Mucosa of descending colon (tissue), 3 donors: ENCODE data around the gene ZNF256. TPM values are rescaled to one million over a fixed set of nuclear protein-coding genes. Genes with fewer than 3 reads are reported as not detected.

Source experiments
- ATAC-seq: fragments of 200-7000 bp; cut with Tn5 transposase; one replicate; pipeline ENCODE4 v1.9.1; 2020; ENCODE audit warnings: mild to moderate bottlenecking, moderate library complexity
- DNase-seq, 3 donors: peaks; one replicate each; pipeline ENCODE4 v3.0.0-alpha.2; 2020
- H3K36me3 ChIP-seq: fragments of 200-600 bp; one replicate; pipeline ENCODE4 v1.8.0; 2021; ENCODE audit warnings: low read depth, mild to moderate bottlenecking
- H3K4me1 ChIP-seq: fragments of 200-600 bp; one replicate; pipeline ENCODE4 v1.8.0; 2021; ENCODE audit warnings: low read depth, mild to moderate bottlenecking
- H3K4me3 ChIP-seq: fragments of 200-600 bp; one replicate; pipeline ENCODE4 v1.8.0; 2021; ENCODE audit warnings: mild to moderate bottlenecking
- H3K9me3 ChIP-seq: fragments of 200-600 bp; one replicate; pipeline ENCODE4 v1.8.0; 2021; ENCODE audit warnings: mild to moderate bottlenecking
- CTCF ChIP-seq: fragments of 200-600 bp; IDR thresholded peaks from one replicate; pipeline ENCODE4 v1.8.0; 2022; ENCODE audit warnings: antibody characterized with exemption, mild to moderate bottlenecking
- intact Hi-C, 2 donors: fragments of 100-400 bp; cut with DNase I in 1 of 2; cut with micrococcal nuclease in 1 of 2; formaldehyde crosslinking; loops; one replicate each; pipeline versions ENCODE4 v1.11.0 to v1.11.1; 2022; cut with DNase I, micrococcal nuclease
- total RNA-seq, 3 donors: library from RNA; stranded (reverse); fragmentation: NEBNext Ultra II Directional in 2 of 3; extraction: Animal tissue kit (Norgen Biotek cat#: 25700) in 2 of 3; gene quantifications; one replicate each; pipeline versions ENCODE4 v1.2.1 to v1.2.4, GENCODE V29; 2021 to 2023
- donor health status: DM: no; HTN: no; CAD: no; lungs with moderate emphysema.
- donor health status: DM: no; HTN: no; CAD: no.
- donor health status: DM: no; HTN: yes; CAD: no.

Gene ZNF256
- total RNA-seq, 3 donors from 2014 or later, result 3.0 to 7.1 (median 3.7) TPM

GRCh38 chr19:57961785-57962184, 14.3 kb upstream of the ZNF256 start:
- H3K4me1 ChIP-seq, result no peaks in the 10 kb centered on the region
- DNase-seq (no peak), ATAC-seq (no peak)
- no peak for TF ChIP-seq CTCF
- H3K4me3 ChIP-seq, result no peak overlapping the region
- H3K9me3 ChIP-seq, result peaks cover 97% of the 10 kb centered on the region
- no peaks in the 10 kb centered on the region for H3K36me3 ChIP-seq
- intact Hi-C loops, result no loop called here

DNA sequence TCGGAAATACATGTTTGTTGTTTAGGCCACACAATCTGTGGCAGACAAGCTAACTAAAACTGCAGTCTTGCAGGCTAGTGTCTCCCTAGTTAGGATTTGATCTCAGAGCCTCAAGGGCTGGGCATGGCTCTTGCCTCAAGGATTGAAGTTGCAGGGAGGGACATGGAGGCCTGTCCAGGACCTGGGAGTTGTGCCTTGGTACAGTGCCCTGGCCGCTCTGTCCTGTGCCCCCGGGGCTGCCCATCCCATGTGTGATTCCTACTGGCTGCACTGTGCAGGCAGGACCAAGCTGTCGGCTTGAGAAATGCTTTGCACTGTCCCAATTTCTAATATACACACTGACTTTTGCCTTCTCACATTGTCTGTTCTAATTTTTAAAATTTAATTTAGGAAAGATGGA, 7.5 kb upstream of the ZNF256 start:
- Histone ChIP-seq H3K9me3 (peaks cover 72% of the 10 kb centered on the region), H3K4me3 (no peak overlapping the region), H3K36me3 (no peaks in the 10 kb centered on the region), H3K4me1 (no peaks in the 10 kb centered on the region)
- intact Hi-C loops, result no loop called here
- no peak for TF ChIP-seq CTCF
- ATAC-seq, result no peak
- no peak for DNase-seq

GRCh38 chr19:57949702-57950101, 2.2 kb upstream of the ZNF256 start:
- Histone ChIP-seq H3K4me1 (peaks cover 5% of the 10 kb centered on the region), H3K4me3 (no peak overlapping the region), H3K36me3 (no peaks in the 10 kb centered on the region), H3K9me3 (peaks cover 60% of the 10 kb centered on the region)
- no peak for ATAC-seq
- intact Hi-C loops, result no loop called here
- no peak for TF ChIP-seq CTCF
- DNase-seq, result no peak

DNA sequence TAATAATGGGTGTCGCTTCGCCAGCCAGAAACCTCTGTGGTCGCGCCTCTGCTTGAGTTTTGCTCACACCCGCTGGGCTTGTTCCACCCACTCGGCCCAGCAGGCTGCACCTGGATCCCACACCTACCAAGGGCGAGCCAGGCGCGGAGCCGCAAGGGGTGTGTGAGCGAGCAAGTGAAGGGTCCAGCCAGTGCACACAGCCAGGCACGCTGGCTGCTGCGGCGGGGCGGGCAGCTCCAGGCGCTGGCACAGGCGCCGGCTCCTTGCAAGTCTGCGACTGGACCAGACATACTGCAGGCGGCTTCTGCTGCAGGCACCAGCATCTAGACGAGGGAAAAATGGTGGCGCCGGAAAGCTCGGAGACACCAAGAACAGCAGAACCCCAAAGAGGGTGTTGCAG, 1.8 kb upstream of the ZNF256 start:
- no peak for TF ChIP-seq CTCF
- H3K4me1 ChIP-seq, result peaks cover 5% of the 10 kb centered on the region
- no peak for DNase-seq
- H3K4me3 ChIP-seq, result no peak overlapping the region
- no peak for ATAC-seq
- intact Hi-C loops, result no loop called here
- H3K9me3 ChIP-seq, result peaks cover 59% of the 10 kb centered on the region
- H3K36me3 ChIP-seq, result no peaks in the 10 kb centered on the region

GRCh38 chr19:57947088-57947418, 453 bp downstream of the ZNF256 start:
- Histone ChIP-seq H3K9me3 (peaks cover 68% of the 10 kb centered on the region), H3K4me1 (peaks cover 5% of the 10 kb centered on the region), H3K36me3 (peaks cover 3% of the 10 kb centered on the region), H3K4me3 (peak overlapping the region; percentile 67)
- peak; percentile 10 for ATAC-seq
- no peak for DNase-seq
- intact Hi-C loops, result no loop called here
- TF ChIP-seq CTCF, result no peak

DNA sequence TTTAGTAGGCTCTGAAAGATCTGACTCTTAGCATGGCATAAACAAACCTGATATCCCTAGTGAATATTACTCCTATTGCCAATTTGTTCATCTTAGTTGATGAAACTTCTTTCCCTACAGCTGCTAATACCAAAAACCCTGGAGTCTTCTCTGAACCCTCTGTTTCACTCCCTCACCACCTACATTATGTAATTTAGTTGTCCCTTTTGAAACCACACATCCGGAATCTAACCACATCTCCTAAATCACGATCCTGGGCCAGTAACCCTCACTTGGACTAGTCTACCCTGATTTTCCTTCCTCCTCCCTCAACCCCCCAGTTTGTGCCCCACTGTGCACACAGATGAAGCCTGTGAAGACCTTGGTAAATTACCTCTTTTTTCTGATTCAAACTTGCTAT, 1.2 kb downstream of the ZNF256 start:
- ATAC-seq (no peak), DNase-seq (no peak)
- peaks cover 10% of the 10 kb centered on the region for H3K36me3 ChIP-seq
- H3K9me3 ChIP-seq, result peaks cover 76% of the 10 kb centered on the region
- no peak overlapping the region for H3K4me3 ChIP-seq
- no peak for TF ChIP-seq CTCF
- H3K4me1 ChIP-seq, result peaks cover 5% of the 10 kb centered on the region
- intact Hi-C loops, result no loop called here
